Upper lobe of left lung (tissue), 4 donors: ENCODE results near the gene MAD1L1.

Experiments
- EP300 ChIP-seq, 4 donors: sonication (generic); formaldehyde crosslinking; IDR thresholded peaks; one replicate each; pipeline ENCODE4 v1.5.1; 2017; ENCODE audit warnings: antibody characterized with exemption in 4 of 4, control low read depth in 2 of 4
- POLR2A ChIP-seq, 4 donors: fragments of 450-650 bp; IDR thresholded peaks; one replicate each; pipeline ENCODE4 v1.5.1; 2016 to 2017; ENCODE audit warnings: antibody characterized with exemption in 4 of 4, mild to moderate bottlenecking in 2 of 4
- TF ChIP-seq, protein P1 (sequence below), 6 experiments: fragments of 450-650 bp in 4 of 6; fragments of 200-600 bp in 2 of 6; sonication (generic) in 2 of 6; IDR thresholded peaks; one replicate each; pipeline ENCODE4 v1.5.1; 2016 to 2019; ENCODE audit warnings: antibody characterized with exemption in 6 of 6

DNA sequence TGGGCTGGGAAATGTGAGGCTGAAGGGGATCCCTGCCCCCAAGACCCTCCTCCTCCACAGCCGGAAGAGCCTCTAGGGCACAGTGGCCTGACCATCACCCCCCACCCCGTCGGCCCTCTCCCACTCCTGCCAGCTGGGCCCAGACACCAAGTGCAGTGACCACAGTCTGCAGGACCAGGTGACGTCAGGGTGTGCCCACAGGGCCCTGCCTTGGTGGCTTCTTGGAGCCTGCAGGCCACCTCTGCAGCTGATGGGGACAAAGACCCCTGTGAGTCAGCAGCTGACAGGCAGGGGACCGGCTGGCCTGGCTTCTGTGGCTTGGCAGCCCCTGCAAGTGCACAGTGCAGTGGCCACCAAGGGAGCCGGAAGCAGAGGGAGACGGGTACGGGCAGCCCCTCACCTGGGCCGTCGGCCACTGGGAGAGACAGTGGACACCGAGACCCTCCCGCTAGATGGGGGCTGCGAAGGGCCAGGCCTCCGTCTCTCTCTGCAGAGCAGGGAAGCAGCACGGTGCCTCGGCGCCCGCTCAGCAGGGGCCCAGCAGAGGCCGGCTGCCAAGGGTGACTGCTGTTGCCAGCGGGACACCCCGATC, 288.0 kb downstream of the MAD1L1 start:
- TF ChIP-seq, protein P1, sequence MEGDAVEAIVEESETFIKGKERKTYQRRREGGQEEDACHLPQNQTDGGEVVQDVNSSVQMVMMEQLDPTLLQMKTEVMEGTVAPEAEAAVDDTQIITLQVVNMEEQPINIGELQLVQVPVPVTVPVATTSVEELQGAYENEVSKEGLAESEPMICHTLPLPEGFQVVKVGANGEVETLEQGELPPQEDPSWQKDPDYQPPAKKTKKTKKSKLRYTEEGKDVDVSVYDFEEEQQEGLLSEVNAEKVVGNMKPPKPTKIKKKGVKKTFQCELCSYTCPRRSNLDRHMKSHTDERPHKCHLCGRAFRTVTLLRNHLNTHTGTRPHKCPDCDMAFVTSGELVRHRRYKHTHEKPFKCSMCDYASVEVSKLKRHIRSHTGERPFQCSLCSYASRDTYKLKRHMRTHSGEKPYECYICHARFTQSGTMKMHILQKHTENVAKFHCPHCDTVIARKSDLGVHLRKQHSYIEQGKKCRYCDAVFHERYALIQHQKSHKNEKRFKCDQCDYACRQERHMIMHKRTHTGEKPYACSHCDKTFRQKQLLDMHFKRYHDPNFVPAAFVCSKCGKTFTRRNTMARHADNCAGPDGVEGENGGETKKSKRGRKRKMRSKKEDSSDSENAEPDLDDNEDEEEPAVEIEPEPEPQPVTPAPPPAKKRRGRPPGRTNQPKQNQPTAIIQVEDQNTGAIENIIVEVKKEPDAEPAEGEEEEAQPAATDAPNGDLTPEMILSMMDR (IDR thresholded peaks at IDR 0.05) = no peak
- no peak for TF ChIP-seq EP300 (IDR thresholded peaks at IDR 0.05)
- TF ChIP-seq POLR2A (IDR thresholded peaks at IDR 0.05) = no peak
